ENCODE measurements around the gene BOK. TPM values are rescaled to one million over a fixed set of nuclear protein-coding genes. Genes with fewer than 3 reads are reported as not detected.
"Not testable (repeated sequence)": the region's sequence is repeated elsewhere in the genome, so short reads cannot be mapped to it uniquely, and the experiment has no call there.

BOK gene
- polyA plus RNA-seq, 1 donor from 2014 or later: 2.3 TPM

DNA sequence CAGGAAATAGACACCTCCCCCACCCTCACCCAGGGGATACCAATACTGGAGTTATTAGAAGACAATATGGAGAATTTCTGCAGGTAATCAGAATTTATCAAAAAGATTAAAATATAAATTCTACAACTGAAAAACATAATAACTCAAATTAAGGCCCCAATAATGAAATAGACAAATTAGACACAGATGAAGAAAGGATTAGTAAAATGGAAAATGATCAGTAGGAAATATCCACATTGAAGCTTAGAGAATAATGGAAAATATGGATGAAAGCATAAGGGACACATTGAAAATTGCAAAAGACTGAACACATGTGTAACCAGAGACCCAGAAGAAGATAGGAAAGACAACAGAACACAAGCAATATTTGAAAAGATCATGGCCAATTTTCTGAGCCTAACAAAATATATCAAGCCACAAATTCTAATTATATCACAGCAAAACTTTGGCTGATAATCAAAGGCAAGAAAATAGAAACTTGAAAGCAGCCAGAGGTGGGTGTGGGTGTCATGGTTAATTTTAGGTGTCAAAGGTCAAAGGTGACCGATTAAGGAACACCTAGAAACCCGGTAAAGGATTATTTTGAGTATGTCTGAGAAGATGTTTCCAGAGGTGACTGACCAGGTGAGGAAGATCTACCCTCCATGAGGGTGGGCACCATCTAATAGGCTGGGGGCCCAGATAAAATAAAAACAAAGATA, 28.2 kb downstream of the BOK start:
- no peaks in the 10 kb centered on the region for H4K20me1 ChIP-seq (ENCODE audit: insufficient read depth)
- H3K9me3 ChIP-seq (ENCODE audit: low read length): peaks cover 32% of the 10 kb centered on the region
- no peak overlapping the region for H3K4me2 ChIP-seq (ENCODE audit: low read length)
- no peaks in the 10 kb centered on the region for H3K79me2 ChIP-seq (replicated peaks; ENCODE audit: insufficient read depth, low read length)
- no peaks in the 10 kb centered on the region for H3F3A ChIP-seq (ENCODE audit: insufficient read depth, low read length, poor library complexity, severe bottlenecking)
- H2AFZ ChIP-seq (ENCODE audit: low read depth, low read length): no peak overlapping the region
- no peak overlapping the region for H3K27ac ChIP-seq (ENCODE audit: low read length)
- peaks cover 20% of the 10 kb centered on the region for H3K36me3 ChIP-seq (ENCODE audit: insufficient read depth, low read length)
- no peaks in the 10 kb centered on the region for H3K27me3 ChIP-seq (ENCODE audit: insufficient read depth, low read depth, low read length)
- no peak overlapping the region for H3K4me3 ChIP-seq (ENCODE audit: low read length)
- TF ChIP-seq EP300 (conservative IDR thresholded peaks at IDR 0.05; ENCODE audit: poor library complexity, severe bottlenecking): no peak
- TF ChIP-seq, protein P1, sequence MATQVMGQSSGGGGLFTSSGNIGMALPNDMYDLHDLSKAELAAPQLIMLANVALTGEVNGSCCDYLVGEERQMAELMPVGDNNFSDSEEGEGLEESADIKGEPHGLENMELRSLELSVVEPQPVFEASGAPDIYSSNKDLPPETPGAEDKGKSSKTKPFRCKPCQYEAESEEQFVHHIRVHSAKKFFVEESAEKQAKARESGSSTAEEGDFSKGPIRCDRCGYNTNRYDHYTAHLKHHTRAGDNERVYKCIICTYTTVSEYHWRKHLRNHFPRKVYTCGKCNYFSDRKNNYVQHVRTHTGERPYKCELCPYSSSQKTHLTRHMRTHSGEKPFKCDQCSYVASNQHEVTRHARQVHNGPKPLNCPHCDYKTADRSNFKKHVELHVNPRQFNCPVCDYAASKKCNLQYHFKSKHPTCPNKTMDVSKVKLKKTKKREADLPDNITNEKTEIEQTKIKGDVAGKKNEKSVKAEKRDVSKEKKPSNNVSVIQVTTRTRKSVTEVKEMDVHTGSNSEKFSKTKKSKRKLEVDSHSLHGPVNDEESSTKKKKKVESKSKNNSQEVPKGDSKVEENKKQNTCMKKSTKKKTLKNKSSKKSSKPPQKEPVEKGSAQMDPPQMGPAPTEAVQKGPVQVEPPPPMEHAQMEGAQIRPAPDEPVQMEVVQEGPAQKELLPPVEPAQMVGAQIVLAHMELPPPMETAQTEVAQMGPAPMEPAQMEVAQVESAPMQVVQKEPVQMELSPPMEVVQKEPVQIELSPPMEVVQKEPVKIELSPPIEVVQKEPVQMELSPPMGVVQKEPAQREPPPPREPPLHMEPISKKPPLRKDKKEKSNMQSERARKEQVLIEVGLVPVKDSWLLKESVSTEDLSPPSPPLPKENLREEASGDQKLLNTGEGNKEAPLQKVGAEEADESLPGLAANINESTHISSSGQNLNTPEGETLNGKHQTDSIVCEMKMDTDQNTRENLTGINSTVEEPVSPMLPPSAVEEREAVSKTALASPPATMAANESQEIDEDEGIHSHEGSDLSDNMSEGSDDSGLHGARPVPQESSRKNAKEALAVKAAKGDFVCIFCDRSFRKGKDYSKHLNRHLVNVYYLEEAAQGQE (IDR thresholded peaks at IDR 0.05; ENCODE audit: borderline replicate concordance): no peak
- TF ChIP-seq EZH2 (IDR thresholded peaks at IDR 0.05; ENCODE audit: borderline replicate concordance, insufficient read depth, low read length, poor library complexity, severe bottlenecking): no peak
- TF ChIP-seq, protein P2, sequence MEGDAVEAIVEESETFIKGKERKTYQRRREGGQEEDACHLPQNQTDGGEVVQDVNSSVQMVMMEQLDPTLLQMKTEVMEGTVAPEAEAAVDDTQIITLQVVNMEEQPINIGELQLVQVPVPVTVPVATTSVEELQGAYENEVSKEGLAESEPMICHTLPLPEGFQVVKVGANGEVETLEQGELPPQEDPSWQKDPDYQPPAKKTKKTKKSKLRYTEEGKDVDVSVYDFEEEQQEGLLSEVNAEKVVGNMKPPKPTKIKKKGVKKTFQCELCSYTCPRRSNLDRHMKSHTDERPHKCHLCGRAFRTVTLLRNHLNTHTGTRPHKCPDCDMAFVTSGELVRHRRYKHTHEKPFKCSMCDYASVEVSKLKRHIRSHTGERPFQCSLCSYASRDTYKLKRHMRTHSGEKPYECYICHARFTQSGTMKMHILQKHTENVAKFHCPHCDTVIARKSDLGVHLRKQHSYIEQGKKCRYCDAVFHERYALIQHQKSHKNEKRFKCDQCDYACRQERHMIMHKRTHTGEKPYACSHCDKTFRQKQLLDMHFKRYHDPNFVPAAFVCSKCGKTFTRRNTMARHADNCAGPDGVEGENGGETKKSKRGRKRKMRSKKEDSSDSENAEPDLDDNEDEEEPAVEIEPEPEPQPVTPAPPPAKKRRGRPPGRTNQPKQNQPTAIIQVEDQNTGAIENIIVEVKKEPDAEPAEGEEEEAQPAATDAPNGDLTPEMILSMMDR (IDR thresholded peaks at IDR 0.05; ENCODE audit: poor library complexity, severe bottlenecking): no peak
- TF ChIP-seq SMC3 (conservative IDR thresholded peaks at IDR 0.05; ENCODE audit: poor library complexity): no peak
- no peak for TF ChIP-seq MXI1 (conservative IDR thresholded peaks at IDR 0.05; ENCODE audit: poor library complexity, severe bottlenecking)
- no peak for TF ChIP-seq POLR2AphosphoS5 (IDR thresholded peaks at IDR 0.05)
- TF ChIP-seq RAD21 (conservative IDR thresholded peaks at IDR 0.05): no peak
- no peak for TF ChIP-seq TAF1 (IDR thresholded peaks at IDR 0.05; ENCODE audit: low read depth)
- H3K9me2 ChIP-seq (ENCODE audit: insufficient read depth, low read length): no peaks in the 10 kb centered on the region
- no peak overlapping the region for H3K9ac ChIP-seq (ENCODE audit: low read length)

DNA sequence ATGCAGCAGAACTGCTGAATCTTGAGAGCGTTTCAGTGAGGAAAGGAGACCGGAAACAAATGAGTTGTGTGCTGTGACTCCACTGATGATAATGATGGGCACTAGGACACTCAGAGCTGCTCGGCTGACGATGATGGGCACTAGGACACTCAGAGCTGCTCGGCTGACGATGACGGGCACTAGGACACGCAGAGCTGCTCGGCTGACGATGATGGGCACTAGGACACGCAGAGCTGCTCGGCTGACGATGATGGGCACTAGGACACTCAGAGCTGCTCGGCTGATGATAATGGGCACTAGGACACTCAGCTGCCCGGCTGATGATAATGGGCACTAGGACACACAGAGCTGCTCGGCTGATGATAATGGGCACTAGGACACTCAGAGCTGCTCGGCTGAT, 31.3 kb downstream of the BOK start:
- H3K4me2 ChIP-seq (ENCODE audit: low read length); H4K20me1 ChIP-seq (ENCODE audit: insufficient read depth); H3F3A ChIP-seq (ENCODE audit: insufficient read depth, low read length, poor library complexity, severe bottlenecking); H3K9ac ChIP-seq (ENCODE audit: low read length); H3K4me3 ChIP-seq (ENCODE audit: low read length); H3K9me2 ChIP-seq (ENCODE audit: insufficient read depth, low read length); H3K79me2 ChIP-seq (replicated peaks; ENCODE audit: insufficient read depth, low read length); H3K27me3 ChIP-seq (ENCODE audit: insufficient read depth, low read depth, low read length); H3K36me3 ChIP-seq (ENCODE audit: insufficient read depth, low read length); H3K27ac ChIP-seq (ENCODE audit: low read length); H2AFZ ChIP-seq (ENCODE audit: low read depth, low read length): not testable (repeated sequence)
- H3K9me3 ChIP-seq (ENCODE audit: low read length): peaks cover 15% of the 10 kb centered on the region

DNA sequence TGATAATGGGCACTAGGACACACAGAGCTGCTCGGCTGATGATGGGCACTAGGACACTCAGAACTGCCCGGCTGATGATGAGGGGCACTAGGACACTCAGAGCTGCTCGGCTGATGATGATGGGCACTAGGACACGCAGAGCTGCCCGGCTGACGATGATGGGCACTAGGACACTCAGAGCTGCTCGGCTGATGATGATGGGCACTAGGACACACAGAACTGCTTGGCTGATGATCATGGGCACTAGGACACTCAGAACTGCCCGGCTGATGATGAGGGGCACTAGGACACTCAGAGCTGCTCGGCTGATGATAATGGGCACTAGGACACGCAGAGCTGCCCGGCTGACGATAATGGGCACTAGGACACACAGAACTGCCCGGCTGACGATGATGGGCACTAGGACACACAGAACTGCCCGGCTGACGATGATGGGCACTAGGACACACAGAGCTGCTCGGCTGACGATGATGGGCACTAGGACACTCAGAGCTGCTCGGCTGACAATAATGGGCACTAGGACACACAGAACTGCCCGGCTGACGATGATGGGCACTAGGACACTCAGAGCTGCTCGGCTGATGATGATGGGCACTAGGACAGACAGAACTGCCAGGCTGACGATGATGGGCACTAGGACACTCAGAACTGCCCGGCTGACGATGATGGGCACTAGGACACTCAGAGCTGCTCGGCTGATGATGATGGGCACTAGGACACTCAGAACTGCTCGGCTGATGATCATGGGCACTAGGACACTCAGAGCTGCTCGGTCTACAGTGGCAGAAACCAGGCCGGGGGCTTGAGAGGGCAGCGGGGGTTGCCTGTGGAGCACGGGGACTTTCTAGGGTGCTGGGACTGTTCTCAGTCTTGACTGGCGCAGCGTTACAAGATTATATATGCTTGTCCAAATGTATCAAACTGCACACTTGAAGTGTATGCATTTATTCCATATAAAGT, 32.2 kb downstream of the BOK start:
- not testable (repeated sequence) for H3K79me2 ChIP-seq (replicated peaks; ENCODE audit: insufficient read depth, low read length); H3K4me3 ChIP-seq (ENCODE audit: low read length); H3K27ac ChIP-seq (ENCODE audit: low read length); H3K9ac ChIP-seq (ENCODE audit: low read length); H3K27me3 ChIP-seq (ENCODE audit: insufficient read depth, low read depth, low read length); H3K36me3 ChIP-seq (ENCODE audit: insufficient read depth, low read length); H3K9me3 ChIP-seq (ENCODE audit: low read length); H3K4me2 ChIP-seq (ENCODE audit: low read length); H3F3A ChIP-seq (ENCODE audit: insufficient read depth, low read length, poor library complexity, severe bottlenecking); H3K9me2 ChIP-seq (ENCODE audit: insufficient read depth, low read length); H2AFZ ChIP-seq (ENCODE audit: low read depth, low read length); H4K20me1 ChIP-seq (ENCODE audit: insufficient read depth)

Data from neural cell (in vitro differentiated cells).